Astrocyte (in vitro differentiated cells and primary cell): ENCODE results near the gene INSRR. TPM values are rescaled to one million over a fixed set of nuclear protein-coding genes. Genes with fewer than 3 reads are reported as not detected.

Experiments
- DNase-seq: peaks from one replicate; pipeline ENCODE4 v3.0.0-alpha.2; 2010; ENCODE audit warnings: low read depth
- FAIRE-seq: peaks from 2 replicates; lab custom pipeline; 2011; peaks lifted over from hg19 to GRCh38; lab: Jason Lieb, UNC
- H2AFZ ChIP-seq: 2 replicates; pipeline ENCODE4 v1.6.0; 2012; ENCODE audit warnings: low read depth, low read length, inconsistent platforms
- H3K27ac ChIP-seq: 2 replicates; pipeline ENCODE4 v1.5.1; 2011; ENCODE audit warnings: low read depth, low read length, inconsistent platforms
- H3K27me3 ChIP-seq: 2 replicates; pipeline ENCODE4 v1.6.0; 2011; ENCODE audit warnings: low read length, inconsistent platforms; ENCODE audit not compliant: insufficient read depth
- H3K36me3 ChIP-seq: 2 replicates; pipeline ENCODE4 v1.5.1; 2011; ENCODE audit warnings: low read length, inconsistent platforms; ENCODE audit not compliant: insufficient read depth
- H3K4me1 ChIP-seq: 2 replicates; pipeline ENCODE4 v1.5.1; 2011; ENCODE audit warnings: low read length, inconsistent platforms; ENCODE audit not compliant: insufficient read depth
- H3K4me2 ChIP-seq: 2 replicates; pipeline ENCODE4 v1.6.0; 2012; ENCODE audit warnings: low read length, inconsistent platforms
- H3K4me3 ChIP-seq: 2 replicates; pipeline ENCODE4 v1.5.1; 2011; ENCODE audit warnings: low read depth, mild to moderate bottlenecking, low read length, inconsistent platforms; ENCODE audit not compliant: insufficient read depth
- H3K79me2 ChIP-seq: 2 replicates; pipeline ENCODE4 v1.6.0; 2012; ENCODE audit warnings: mild to moderate bottlenecking, low read length, inconsistent platforms; ENCODE audit not compliant: insufficient read depth
- H3K9ac ChIP-seq: 2 replicates; pipeline ENCODE4 v1.6.0; 2012; ENCODE audit warnings: mild to moderate bottlenecking, low read length, inconsistent platforms
- H3K9me3 ChIP-seq: 2 replicates; pipeline ENCODE4 v1.5.1; 2012; ENCODE audit warnings: low read depth, mild to moderate bottlenecking, low read length, inconsistent platforms; ENCODE audit not compliant: insufficient read depth
- H4K20me1 ChIP-seq: 2 replicates; pipeline ENCODE4 v1.6.0; 2012; ENCODE audit warnings: low read length, inconsistent platforms; ENCODE audit not compliant: insufficient read depth
- H3K27ac Mint-ChIP-seq: one replicate; pipeline ENCODE4 v1.8.0; 2021; ENCODE audit warnings: mild to moderate bottlenecking, mixed read lengths; ENCODE audit not compliant: unreplicated experiment
- H3K27me3 Mint-ChIP-seq: one replicate; pipeline ENCODE4 v1.8.0; 2021; ENCODE audit warnings: low read depth, mixed read lengths; ENCODE audit not compliant: unreplicated experiment
- H3K36me3 Mint-ChIP-seq: one replicate; pipeline ENCODE4 v1.8.0; 2021; ENCODE audit warnings: low read depth, mixed read lengths; ENCODE audit not compliant: unreplicated experiment
- H3K4me1 Mint-ChIP-seq: one replicate; pipeline ENCODE4 v1.8.0; 2021; ENCODE audit warnings: low read depth, mixed read lengths; ENCODE audit not compliant: unreplicated experiment
- H3K4me3 Mint-ChIP-seq: one replicate; pipeline ENCODE4 v1.8.0; 2021; ENCODE audit warnings: mild to moderate bottlenecking, moderate library complexity, mixed read lengths; ENCODE audit not compliant: unreplicated experiment
- H3K9me3 Mint-ChIP-seq: one replicate; pipeline ENCODE4 v1.8.0; 2021; ENCODE audit warnings: mild to moderate bottlenecking, mixed read lengths; ENCODE audit not compliant: unreplicated experiment
- CTCF ChIP-seq: IDR thresholded peaks from 2 replicates; pipeline ENCODE4 v1.5.1; 2011; ENCODE audit warnings: low read depth, mild to moderate bottlenecking, inconsistent platforms, low read length, moderate library complexity; ENCODE audit not compliant: insufficient read depth
- EZH2 ChIP-seq: IDR thresholded peaks from 2 replicates; pipeline ENCODE4 v1.6.1; 2012; ENCODE audit warnings: mild to moderate bottlenecking, low read length, inconsistent platforms; ENCODE audit not compliant: insufficient read depth
- total RNA-seq: library from RNA; stranded (reverse); gene quantifications from 2 replicates; pipeline ENCODE4 v1.2.1, GENCODE V29; 2021

Gene INSRR
- total RNA-seq, 1 donor from 2014 or later, result 0.05 TPM

DNA sequence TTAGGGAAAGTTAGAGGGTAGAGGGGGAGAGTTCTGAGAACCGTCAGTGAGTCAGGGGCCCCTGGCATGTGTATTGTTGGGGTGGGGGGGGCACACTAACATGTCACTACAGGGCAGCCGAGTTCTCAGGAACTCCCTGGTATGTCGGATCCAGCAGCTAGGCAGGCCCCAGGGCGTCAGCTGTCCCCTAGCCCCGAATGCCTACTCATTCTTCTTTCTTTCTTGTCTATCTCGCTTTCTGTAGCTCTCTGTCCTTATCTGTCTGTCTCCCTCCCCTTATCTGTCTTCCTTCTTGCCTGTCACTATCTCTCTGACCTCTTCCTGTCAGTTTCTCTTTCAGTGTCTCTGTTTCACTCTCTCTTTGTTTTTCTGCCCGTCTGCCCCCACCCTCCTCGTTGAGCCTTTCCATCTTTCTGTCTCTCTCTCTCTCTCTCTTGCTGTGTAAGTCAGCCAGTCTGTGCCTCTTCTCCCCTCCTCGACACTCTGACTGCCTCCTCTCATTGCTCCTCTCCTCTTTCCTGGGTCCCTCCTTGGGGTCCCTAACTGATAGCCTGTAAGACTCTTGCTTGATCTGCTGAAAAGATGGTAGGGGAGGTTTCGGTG is 4.2 kb upstream of the INSRR start:
- Histone ChIP-seq H3K36me3 (no peaks in the 10 kb centered on the region), H3K9ac (no peak overlapping the region), H3K27ac (no peak overlapping the region), H4K20me1 (peaks cover 4% of the 10 kb centered on the region), H3K4me1 (peaks cover 16% of the 10 kb centered on the region), H3K27me3 (peaks cover 51% of the 10 kb centered on the region), H3K79me2 (no peaks in the 10 kb centered on the region), H3K4me3 (no peak overlapping the region), H3K9me3 (no peaks in the 10 kb centered on the region), H2AFZ (no peak overlapping the region), H3K4me2 (no peak overlapping the region)
- Mint-ChIP-seq H3K36me3 (no peaks in the 10 kb centered on the region), H3K9me3 (no peaks in the 10 kb centered on the region), H3K27ac (no peak overlapping the region), H3K4me3 (peak overlapping the region; percentile 3), H3K27me3 (peaks cover 72% of the 10 kb centered on the region), H3K4me1 (peaks cover 16% of the 10 kb centered on the region)
- no peak for FAIRE-seq
- TF ChIP-seq CTCF (no peak), EZH2 (no peak)
- no peak for DNase-seq

DNA sequence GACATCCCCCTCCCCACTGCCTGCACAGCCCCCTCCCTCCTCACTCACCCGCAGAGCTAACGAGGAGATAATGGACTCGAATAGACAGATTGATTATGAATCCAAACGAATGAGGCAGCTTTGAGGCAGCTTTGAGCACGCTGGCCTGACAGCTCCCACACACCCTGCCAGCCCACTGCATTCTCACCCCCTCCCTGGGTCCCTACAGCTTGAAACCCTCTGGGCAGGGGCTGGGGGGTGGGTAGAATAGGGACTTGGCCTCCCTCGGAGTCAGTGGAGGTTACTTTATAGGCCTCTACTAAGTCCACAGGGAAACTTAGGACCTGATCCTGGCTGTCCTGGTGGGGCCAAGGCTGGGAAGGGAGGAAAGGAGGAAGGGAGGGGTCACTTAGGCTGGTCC is 3.7 kb upstream of the INSRR start:
- Mint-ChIP-seq H3K27me3 (peaks cover 72% of the 10 kb centered on the region), H3K27ac (no peak overlapping the region), H3K4me3 (no peak overlapping the region), H3K36me3 (no peaks in the 10 kb centered on the region), H3K4me1 (peaks cover 16% of the 10 kb centered on the region), H3K9me3 (no peaks in the 10 kb centered on the region)
- peaks cover 16% of the 10 kb centered on the region for H3K4me1 ChIP-seq
- no peak overlapping the region for H3K9ac ChIP-seq
- no peaks in the 10 kb centered on the region for H3K36me3 ChIP-seq
- H4K20me1 ChIP-seq, result peaks cover 4% of the 10 kb centered on the region
- H2AFZ ChIP-seq, result no peak overlapping the region
- H3K4me2 ChIP-seq, result no peak overlapping the region
- TF ChIP-seq CTCF (no peak), EZH2 (no peak)
- no peaks in the 10 kb centered on the region for H3K9me3 ChIP-seq
- H3K27ac ChIP-seq, result no peak overlapping the region
- peaks cover 57% of the 10 kb centered on the region for H3K27me3 ChIP-seq
- H3K4me3 ChIP-seq, result no peak overlapping the region
- DNase-seq, result no peak
- H3K79me2 ChIP-seq, result no peaks in the 10 kb centered on the region
- no peak for FAIRE-seq
